ENCODE measurements around the gene JTB. TPM values are rescaled to one million over a fixed set of nuclear protein-coding genes. Genes with fewer than 3 reads are reported as not detected.
A peak's percentile ranks its signal among the peaks of the same experiment; 100 is the strongest.

The JTB gene
- total RNA-seq, 2 donors from 2014 or later = 88.1 to 90.3 TPM

- H3K36me3 Mint-ChIP-seq (ENCODE audit: low read depth) = peaks cover 10% of the 10 kb centered on the region
- peak overlapping the region; percentile 96 for H3K27ac Mint-ChIP-seq
- peak in 2 of 3 donors; percentile 32 to 36 for DNase-seq
- peak; percentile 22 for ATAC-seq
- peak overlapping the region; percentile 97 for H3K4me3 Mint-ChIP-seq
- no peaks in the 10 kb centered on the region for H3K9me3 ChIP-seq (ENCODE audit: control insufficient read depth, low read length, poor library complexity, severe bottlenecking)
- H3K4me1 Mint-ChIP-seq = peaks cover 44% of the 10 kb centered on the region
- H3K27me3 Mint-ChIP-seq = no peaks in the 10 kb centered on the region
Observed at GRCh38 chr1:153957744-153958110, 19.7 kb downstream of the JTB start.

GRCh38 chr1:153956997-153957715 is 20.3 kb downstream of the JTB start:
- H3K27me3 Mint-ChIP-seq = no peaks in the 10 kb centered on the region
- H3K4me3 Mint-ChIP-seq = peak overlapping the region; percentile 97
- ATAC-seq = no peak
- H3K36me3 Mint-ChIP-seq (ENCODE audit: low read depth) = peaks cover 14% of the 10 kb centered on the region
- H3K4me1 Mint-ChIP-seq = peaks cover 42% of the 10 kb centered on the region
- no peaks in the 10 kb centered on the region for H3K9me3 ChIP-seq (ENCODE audit: control insufficient read depth, low read length, poor library complexity, severe bottlenecking)
- peak overlapping the region; percentile 96 for H3K27ac Mint-ChIP-seq
- no peak for DNase-seq

- DNase-seq = no peak
- no peaks in the 10 kb centered on the region for H3K9me3 ChIP-seq (ENCODE audit: control insufficient read depth, low read length, poor library complexity, severe bottlenecking)
- Mint-ChIP-seq H3K4me1 (peaks cover 45% of the 10 kb centered on the region), H3K4me3 (no peak overlapping the region), H3K36me3 (ENCODE audit: low read depth) (peaks cover 25% of the 10 kb centered on the region), H3K27ac (peak overlapping the region; percentile 62), H3K27me3 (no peaks in the 10 kb centered on the region)
- no peak for ATAC-seq
Observed at GRCh38 chr1:153954826-153955225, 22.6 kb downstream of the JTB start.

DNA sequence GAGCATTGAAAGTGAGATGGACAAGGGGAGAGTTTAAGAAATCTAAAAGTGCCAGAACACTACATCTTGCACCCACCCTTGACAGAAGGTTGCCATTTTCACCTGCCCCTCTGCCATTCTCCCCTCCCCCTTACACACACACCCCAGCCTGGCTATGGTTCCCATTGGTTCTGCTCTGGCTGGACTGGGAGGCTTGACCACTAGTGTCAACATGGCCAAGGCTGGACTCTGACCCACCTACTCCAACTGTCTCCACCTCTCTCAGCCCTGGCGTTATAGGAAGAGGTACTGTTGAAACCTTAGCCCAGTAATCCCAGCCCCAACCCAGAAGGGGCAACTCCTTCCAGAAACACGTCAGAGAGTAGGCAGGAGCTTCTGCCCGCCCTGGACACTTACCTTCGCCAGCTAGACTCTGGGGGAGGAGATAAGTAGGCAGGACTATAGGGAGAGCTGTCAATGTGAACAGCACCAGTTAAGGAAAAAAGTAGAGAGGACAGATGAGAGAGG is 23.6 kb downstream of the JTB start:
- no peak overlapping the region for H3K4me3 Mint-ChIP-seq
- peaks cover 45% of the 10 kb centered on the region for H3K4me1 Mint-ChIP-seq
- H3K27ac Mint-ChIP-seq = peak overlapping the region; percentile 62

GRCh38 chr1:153951801-153952200 is 25.7 kb downstream of the JTB start:
- Mint-ChIP-seq H3K36me3 (ENCODE audit: low read depth) (peaks cover 20% of the 10 kb centered on the region), H3K27me3 (no peaks in the 10 kb centered on the region), H3K27ac (peak overlapping the region; percentile 79), H3K4me3 (no peak overlapping the region), H3K4me1 (peaks cover 38% of the 10 kb centered on the region)
- H3K9me3 ChIP-seq (ENCODE audit: control insufficient read depth, low read length, poor library complexity, severe bottlenecking) = no peaks in the 10 kb centered on the region
- ATAC-seq (no peak), DNase-seq (no peak)

More for the DNA sequence above, 23.6 kb downstream of the JTB start:
- ATAC-seq = no peak
- H3K9me3 ChIP-seq (ENCODE audit: control insufficient read depth, low read length, poor library complexity, severe bottlenecking) = no peaks in the 10 kb centered on the region
- DNase-seq = no peak
- Mint-ChIP-seq H3K27me3 (no peaks in the 10 kb centered on the region), H3K36me3 (ENCODE audit: low read depth) (peaks cover 25% of the 10 kb centered on the region)

DNA sequence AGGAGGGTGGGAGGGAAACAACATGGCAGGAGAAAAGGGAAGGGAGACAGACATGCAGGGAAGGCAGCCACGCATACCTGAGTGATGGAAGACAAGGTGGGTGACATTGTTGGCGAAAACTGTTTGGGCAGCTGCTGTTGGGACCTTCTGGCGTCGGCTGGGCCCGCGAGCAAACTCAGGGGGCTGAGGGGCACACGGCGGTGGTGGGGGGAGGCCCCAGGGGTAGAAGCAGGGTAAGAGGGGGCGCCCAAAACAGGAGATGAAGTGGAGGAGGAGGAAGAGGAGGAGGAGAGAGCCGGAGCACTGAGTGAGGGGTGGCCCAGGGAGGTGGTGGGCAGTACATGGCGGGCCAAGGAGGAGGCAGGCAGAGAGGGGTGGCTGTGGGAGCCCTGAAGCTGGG is 26.3 kb downstream of the JTB start:
- peak overlapping the region; percentile 79 for H3K27ac Mint-ChIP-seq
- H3K4me3 Mint-ChIP-seq = no peak overlapping the region
- ATAC-seq = no peak
- H3K36me3 Mint-ChIP-seq (ENCODE audit: low read depth) = peaks cover 20% of the 10 kb centered on the region
- no peak for DNase-seq
- no peaks in the 10 kb centered on the region for H3K27me3 Mint-ChIP-seq
- peaks cover 34% of the 10 kb centered on the region for H3K4me1 Mint-ChIP-seq
- H3K9me3 ChIP-seq (ENCODE audit: control insufficient read depth, low read length, poor library complexity, severe bottlenecking) = no peaks in the 10 kb centered on the region

DNA sequence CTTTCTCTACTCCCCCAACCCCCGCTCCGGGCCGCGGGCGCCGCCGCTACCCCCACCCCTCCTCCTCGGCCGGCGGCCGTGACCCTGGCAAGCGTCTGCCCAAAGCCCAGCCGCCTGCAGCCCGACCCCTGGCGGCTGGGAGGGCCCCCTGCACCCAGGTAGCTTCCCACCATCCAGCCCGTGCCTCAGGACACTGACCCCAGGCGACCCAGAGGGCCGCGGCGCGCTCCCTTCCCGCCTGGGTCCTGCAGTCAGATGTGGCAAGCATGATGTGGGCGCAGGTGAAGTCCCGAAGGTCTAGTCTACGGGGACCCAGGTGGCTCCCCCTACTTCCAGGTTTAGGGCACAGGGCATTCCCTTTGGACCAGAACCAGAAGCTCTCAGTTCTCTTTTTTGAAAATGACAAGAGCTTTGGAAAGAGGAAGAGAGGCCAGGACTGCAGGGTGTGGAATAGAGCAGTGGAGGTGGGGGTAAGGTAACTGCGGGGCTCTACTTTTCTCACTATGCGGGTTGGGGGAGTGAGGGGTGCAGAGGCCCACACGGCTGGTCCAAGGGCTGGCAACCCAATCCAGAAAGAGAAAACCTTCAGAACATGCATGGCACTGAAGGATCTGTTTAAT is 30.7 kb downstream of the JTB start, which contains the start of gene DENND4B:
Gene DENND4B, minus strand, starts transcription at position 97 of the 620 bp plus-strand sequence. CDS start 2,344 bp downstream, outside the sequence.
- H3K27me3 Mint-ChIP-seq = no peaks in the 10 kb centered on the region
- peaks cover 12% of the 10 kb centered on the region for H3K36me3 Mint-ChIP-seq (ENCODE audit: low read depth)
- no peaks in the 10 kb centered on the region for H3K9me3 ChIP-seq (ENCODE audit: control insufficient read depth, low read length, poor library complexity, severe bottlenecking)
- peaks cover 42% of the 10 kb centered on the region for H3K4me1 Mint-ChIP-seq
- peak within 1 kb of the TSS; percentile 94 for H3K27ac Mint-ChIP-seq
- H3K4me3 Mint-ChIP-seq = peak within 1 kb of the TSS; percentile 95
- DNase-seq (peak; percentile 63 to 66 (median 66)), ATAC-seq (peak; percentile 71)

GRCh38 chr1:153945795-153946621 is 31.5 kb downstream of the JTB start:
- peak overlapping the region; percentile 94 for H3K27ac Mint-ChIP-seq
- H3K4me1 Mint-ChIP-seq = peaks cover 43% of the 10 kb centered on the region
- no peaks in the 10 kb centered on the region for H3K9me3 ChIP-seq (ENCODE audit: control insufficient read depth, low read length, poor library complexity, severe bottlenecking)
- H3K27me3 Mint-ChIP-seq = no peaks in the 10 kb centered on the region
- DNase-seq (peak; percentile 55 to 75 (median 74)), ATAC-seq (peak; percentile 65)
- peak overlapping the region; percentile 95 for H3K4me3 Mint-ChIP-seq
- peaks cover 12% of the 10 kb centered on the region for H3K36me3 Mint-ChIP-seq (ENCODE audit: low read depth)

DNA sequence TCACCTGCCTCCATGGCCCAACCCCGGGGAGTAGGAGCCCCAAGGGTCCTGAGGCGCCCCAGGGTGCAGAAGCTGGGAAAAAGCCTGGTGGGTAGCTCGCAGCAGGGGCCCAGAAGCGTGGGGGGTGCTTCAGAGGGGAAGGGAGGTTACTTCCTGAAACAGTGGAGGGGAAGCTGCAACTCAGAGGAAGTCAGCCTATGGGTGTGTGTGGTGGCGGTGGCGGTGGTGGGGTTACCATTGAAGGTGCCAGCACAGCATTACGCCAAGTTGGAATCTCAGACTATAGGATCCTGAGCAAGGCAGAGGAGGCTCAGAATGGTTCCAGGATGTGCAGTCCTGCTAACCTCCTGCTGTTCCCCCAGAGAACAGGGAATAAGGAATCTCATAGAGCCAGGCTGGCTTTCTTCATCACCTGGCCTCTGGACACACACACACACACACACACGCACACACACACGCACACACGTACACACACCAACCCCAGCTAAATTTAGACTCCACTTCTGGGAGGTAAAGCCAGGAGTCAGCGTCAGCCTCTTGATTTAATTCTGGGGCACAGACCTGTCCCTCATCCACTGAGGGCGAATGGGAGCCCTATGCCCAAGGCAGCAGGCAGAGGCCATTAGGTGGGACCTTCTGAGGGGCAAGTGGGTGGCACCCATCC is 32.2 kb downstream of the JTB start:
- Mint-ChIP-seq H3K4me3 (peak overlapping the region; percentile 95), H3K4me1 (peaks cover 40% of the 10 kb centered on the region), H3K27me3 (no peaks in the 10 kb centered on the region), H3K36me3 (ENCODE audit: low read depth) (peaks cover 9% of the 10 kb centered on the region), H3K27ac (peak overlapping the region; percentile 94)
- peak; percentile 61 to 71 (median 61) for DNase-seq
- H3K9me3 ChIP-seq (ENCODE audit: control insufficient read depth, low read length, poor library complexity, severe bottlenecking) = no peaks in the 10 kb centered on the region
- peak; percentile 78 for ATAC-seq

DNA sequence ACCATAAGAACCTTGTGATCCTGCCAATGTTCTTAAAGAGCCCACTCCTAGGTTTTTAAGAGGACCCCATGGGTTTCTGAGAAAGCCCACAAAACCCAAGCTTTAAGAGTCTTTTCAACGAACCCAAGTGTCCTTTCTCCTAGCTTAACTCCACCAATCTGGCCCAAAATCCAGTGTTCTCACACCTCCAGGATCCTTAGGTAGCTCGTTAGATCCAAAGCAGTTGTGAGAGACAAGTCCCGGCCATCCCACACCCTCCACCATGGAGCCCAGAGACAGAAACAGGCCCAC is 32.7 kb downstream of the JTB start:
- Mint-ChIP-seq H3K4me1 (peaks cover 39% of the 10 kb centered on the region), H3K27ac (peak overlapping the region; percentile 94), H3K4me3 (peak overlapping the region; percentile 95), H3K27me3 (no peaks in the 10 kb centered on the region), H3K36me3 (ENCODE audit: low read depth) (peaks cover 7% of the 10 kb centered on the region)
- DNase-seq (no peak), ATAC-seq (no peak)
- no peaks in the 10 kb centered on the region for H3K9me3 ChIP-seq (ENCODE audit: control insufficient read depth, low read length, poor library complexity, severe bottlenecking)

DNA sequence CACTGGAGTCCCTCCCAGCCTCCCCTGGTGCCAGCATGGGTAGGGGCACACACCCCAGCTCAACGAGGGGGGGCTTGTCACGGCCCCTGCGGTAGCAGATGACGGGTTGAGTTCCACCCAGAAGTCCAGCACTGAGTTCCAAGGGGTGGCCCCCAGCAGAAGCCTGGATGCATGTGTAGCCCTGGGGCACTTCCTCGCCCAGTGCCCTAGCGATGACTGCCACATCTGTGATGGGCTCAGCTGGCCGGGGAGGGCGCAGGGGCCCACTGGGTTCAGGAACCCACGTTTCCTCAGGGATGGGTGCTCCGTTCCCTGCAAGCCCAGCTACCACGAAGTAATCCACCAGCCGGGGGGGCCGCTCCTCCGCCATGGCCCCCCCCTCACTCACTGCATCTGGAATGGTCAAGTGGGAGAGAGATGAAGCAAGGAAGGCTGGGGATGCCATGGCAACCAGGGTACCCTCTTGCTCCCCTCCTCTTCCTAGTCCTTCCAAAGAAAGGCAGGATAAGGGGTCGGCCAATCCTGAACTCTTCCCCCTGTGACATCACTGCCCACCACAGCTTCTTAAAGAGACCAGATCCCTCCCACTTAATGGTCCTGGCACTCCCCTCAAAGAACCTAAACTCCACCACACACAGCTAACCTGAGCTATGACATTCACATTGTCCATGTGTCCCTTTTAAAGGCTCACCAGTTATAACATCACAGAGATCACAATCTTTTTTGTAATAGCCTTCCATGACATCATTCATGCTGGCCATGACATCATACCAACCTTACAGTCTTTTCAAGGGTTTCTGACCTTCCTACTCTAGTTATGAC is 33.3 kb downstream of the JTB start:
- Mint-ChIP-seq H3K36me3 (ENCODE audit: low read depth) (peaks cover 7% of the 10 kb centered on the region), H3K4me1 (peaks cover 39% of the 10 kb centered on the region), H3K27ac (peak overlapping the region; percentile 94), H3K27me3 (no peaks in the 10 kb centered on the region), H3K4me3 (peak overlapping the region; percentile 95)
- ATAC-seq (no peak), DNase-seq (no peak)
- no peaks in the 10 kb centered on the region for H3K9me3 ChIP-seq (ENCODE audit: control insufficient read depth, low read length, poor library complexity, severe bottlenecking)
